Neural crest cell (in vitro differentiated cells): Measurements from ENCODE around the gene LRRC8D. TPM values are rescaled to one million over a fixed set of nuclear protein-coding genes. Genes with fewer than 3 reads are reported as not detected.
A peak's percentile ranks its signal among the peaks of the same experiment; 100 is the strongest.

Experiments used
- DNase-seq: peaks from one replicate; pipeline ENCODE4 v3.0.0; 2021; ENCODE audit warnings: low read depth, mixed read lengths, low spot score
- H3K27ac Mint-ChIP-seq: one replicate; pipeline ENCODE4 v1.8.0; 2021; ENCODE audit warnings: mild to moderate bottlenecking, mixed read lengths; ENCODE audit not compliant: unreplicated experiment
- H3K27me3 Mint-ChIP-seq: 2 replicates; pipeline ENCODE4 v1.8.0; 2021; ENCODE audit warnings: low read depth, mild to moderate bottlenecking, mixed read lengths
- H3K36me3 Mint-ChIP-seq: 2 replicates; pipeline ENCODE4 v1.8.0; 2021; ENCODE audit warnings: low read depth, mild to moderate bottlenecking, mixed read lengths
- H3K4me1 Mint-ChIP-seq: 2 replicates; pipeline ENCODE4 v1.8.0; 2021; ENCODE audit warnings: mixed read lengths
- H3K4me3 Mint-ChIP-seq: one replicate; pipeline ENCODE4 v1.8.0; 2021; ENCODE audit warnings: mild to moderate bottlenecking, mixed read lengths
- H3K9me3 Mint-ChIP-seq: 2 replicates; pipeline ENCODE4 v1.8.0; 2021; ENCODE audit warnings: mixed read lengths
- CTCF ChIP-seq: fragments of 200-600 bp; sonication (generic); conservative IDR thresholded peaks from 2 replicates; pipeline ENCODE4 v1.5.0; 2021; ENCODE audit warnings: antibody characterized with exemption, mild to moderate bottlenecking
- total RNA-seq: library from RNA; stranded (reverse); gene quantifications from 2 replicates; pipeline ENCODE4 v1.2.1, GENCODE V29; 2021

Gene LRRC8D
- total RNA-seq, 1 donor from 2014 or later, result 44.9 TPM

- Mint-ChIP-seq H3K36me3 (peaks cover 4% of the 10 kb centered on the region), H3K4me3 (no peak overlapping the region), H3K27me3 (no peaks in the 10 kb centered on the region), H3K27ac (no peak overlapping the region), H3K4me1 (peaks cover 37% of the 10 kb centered on the region), H3K9me3 (no peaks in the 10 kb centered on the region)
- no peak for DNase-seq
- TF ChIP-seq CTCF, result no peak
These were observed 76.7 kb downstream of the LRRC8D start for GRCh38 chr1:89897347-89898133.

GRCh38 chr1:89898150-89898549, 77.3 kb downstream of the LRRC8D start:
- no peak for TF ChIP-seq CTCF
- Mint-ChIP-seq H3K4me3 (no peak overlapping the region), H3K36me3 (peaks cover 4% of the 10 kb centered on the region), H3K4me1 (peaks cover 37% of the 10 kb centered on the region), H3K27ac (no peak overlapping the region), H3K27me3 (no peaks in the 10 kb centered on the region), H3K9me3 (no peaks in the 10 kb centered on the region)
- DNase-seq, result no peak

GRCh38 chr1:89898695-89899470, 78.1 kb downstream of the LRRC8D start:
- no peak for TF ChIP-seq CTCF
- Mint-ChIP-seq H3K4me1 (peaks cover 37% of the 10 kb centered on the region), H3K27me3 (no peaks in the 10 kb centered on the region), H3K36me3 (peaks cover 4% of the 10 kb centered on the region), H3K4me3 (no peak overlapping the region), H3K9me3 (no peaks in the 10 kb centered on the region), H3K27ac (peak overlapping the region; percentile 69)
- no peak for DNase-seq

- H3K27ac Mint-ChIP-seq, result no peak overlapping the region
- H3K4me1 Mint-ChIP-seq, result peaks cover 39% of the 10 kb centered on the region
These were observed 79.5 kb downstream of the LRRC8D start for GRCh38 chr1:89900323-89900722.

More at GRCh38 chr1:89900323-89900722, 79.5 kb downstream of the LRRC8D start:
- H3K9me3 Mint-ChIP-seq, result no peaks in the 10 kb centered on the region
- H3K36me3 Mint-ChIP-seq, result peaks cover 4% of the 10 kb centered on the region
- TF ChIP-seq CTCF, result no peak
- H3K4me3 Mint-ChIP-seq, result no peak overlapping the region
- no peaks in the 10 kb centered on the region for H3K27me3 Mint-ChIP-seq
- DNase-seq, result no peak
